Measurements from ENCODE around the gene GLYR1. TPM values are rescaled to one million over a fixed set of nuclear protein-coding genes. Genes with fewer than 3 reads are reported as not detected.

GLYR1 gene
- total RNA-seq, 4 donors from 2014 or later, result 81.8 to 111 (median 98.8) TPM

- no peak for TF ChIP-seq EP300 (IDR thresholded peaks at IDR 0.05)
- no peak for TF ChIP-seq CTCF (IDR thresholded peaks at IDR 0.05)
- TF ChIP-seq POLR2A (IDR thresholded peaks at IDR 0.05; ENCODE audit: low read depth), result no peak
- no peak for TF ChIP-seq POLR2AphosphoS5 (IDR thresholded peaks at IDR 0.05)
- 91% methylated on average over 10 of the region's 19 CpGs for WGBS
- H3K36me3 ChIP-seq, result peaks cover 9 to 60% (median 44%) of the 10 kb centered on the region in 4 donors
- H3K4me3 ChIP-seq, result no peak overlapping the region
- H3K4me1 ChIP-seq, result peaks cover 28 to 36% (median 35%) of the 10 kb centered on the region in 4 donors
- H3K9me3 ChIP-seq, result no peaks in the 10 kb centered on the region
- H3K27ac ChIP-seq (replicated peaks in 1 of 4), result no peak overlapping the region
- DNase-seq (ENCODE audit: extremely low spot score), result no peak
- intact Hi-C loops (cut with DNase I), result no loop called here
- no peaks in the 10 kb centered on the region for H3K27me3 ChIP-seq
Measured at GRCh38 chr16:4799171-4799855, 47.8 kb downstream of the GLYR1 start.

- 96% methylated on average over 14 of the region's 16 CpGs for WGBS
- peaks cover 24 to 27% (median 26%) of the 10 kb centered on the region in 4 donors for H3K4me1 ChIP-seq
- no peaks in the 10 kb centered on the region for H3K27me3 ChIP-seq
- no peak for DNase-seq (ENCODE audit: extremely low spot score)
- no peak overlapping the region for H3K4me3 ChIP-seq
- no peaks in the 10 kb centered on the region for H3K9me3 ChIP-seq
- H3K27ac ChIP-seq (replicated peaks in 1 of 4), result no peak overlapping the region
- H3K36me3 ChIP-seq, result peaks cover 9 to 54% (median 41%) of the 10 kb centered on the region in 4 donors
- TF ChIP-seq EP300 (IDR thresholded peaks at IDR 0.05) (no peak), CTCF (IDR thresholded peaks at IDR 0.05) (no peak), POLR2AphosphoS5 (IDR thresholded peaks at IDR 0.05) (no peak), POLR2A (IDR thresholded peaks at IDR 0.05; ENCODE audit: low read depth) (no peak)
- intact Hi-C loops (cut with DNase I), result no loop called here
Measured at GRCh38 chr16:4798456-4798855, 48.6 kb downstream of the GLYR1 start.

GRCh38 chr16:4797805-4798252, 49.3 kb downstream of the GLYR1 start:
- no peak overlapping the region for H3K27ac ChIP-seq (replicated peaks in 1 of 4)
- 81% methylated on average over 15 of the region's 22 CpGs for WGBS
- no peak overlapping the region for H3K4me3 ChIP-seq
- H3K36me3 ChIP-seq, result peaks cover 9 to 54% (median 41%) of the 10 kb centered on the region in 4 donors
- H3K27me3 ChIP-seq, result no peaks in the 10 kb centered on the region
- H3K9me3 ChIP-seq, result no peaks in the 10 kb centered on the region
- DNase-seq (ENCODE audit: extremely low spot score), result no peak
- H3K4me1 ChIP-seq, result peaks cover 19 to 22% (median 22%) of the 10 kb centered on the region in 4 donors
- TF ChIP-seq POLR2A (IDR thresholded peaks at IDR 0.05; ENCODE audit: low read depth), result no peak
- no peak for TF ChIP-seq POLR2AphosphoS5 (IDR thresholded peaks at IDR 0.05)
- no peak for TF ChIP-seq CTCF (IDR thresholded peaks at IDR 0.05)
- no peak for TF ChIP-seq EP300 (IDR thresholded peaks at IDR 0.05)
- intact Hi-C loops (cut with DNase I), result no loop called here

GRCh38 chr16:4796982-4797804, 49.9 kb downstream of the GLYR1 start:
- 84% methylated on average over 14 of the region's 21 CpGs for WGBS
- peaks cover 9 to 54% (median 41%) of the 10 kb centered on the region in 4 donors for H3K36me3 ChIP-seq

More at GRCh38 chr16:4796982-4797804, 49.9 kb downstream of the GLYR1 start:
- Histone ChIP-seq H3K9me3 (no peaks in the 10 kb centered on the region), H3K4me1 (peaks cover 19 to 22% (median 22%) of the 10 kb centered on the region in 4 donors), H3K4me3 (no peak overlapping the region), H3K27ac (replicated peaks in 1 of 4) (no peak overlapping the region), H3K27me3 (no peaks in the 10 kb centered on the region)
- intact Hi-C loops (cut with DNase I), result no loop called here
- TF ChIP-seq POLR2AphosphoS5 (IDR thresholded peaks at IDR 0.05) (no peak), EP300 (IDR thresholded peaks at IDR 0.05) (no peak), POLR2A (IDR thresholded peaks at IDR 0.05; ENCODE audit: low read depth) (no peak), CTCF (IDR thresholded peaks at IDR 0.05) (no peak)
- DNase-seq (ENCODE audit: extremely low spot score), result no peak

All from esophagus muscularis mucosa (tissue), 4 donors.